HT1080 (cell line): ENCODE measurements around the gene ARL6IP5. TPM values are rescaled to one million over a fixed set of nuclear protein-coding genes. Genes with fewer than 3 reads are reported as not detected.
A peak's percentile ranks its signal among the peaks of the same experiment; 100 is the strongest.

Experiments
- DNase-seq: peaks from one replicate; pipeline ENCODE4 v3.0.0-alpha.2; 2015; ENCODE audit warnings: low read depth
- total RNA-seq: library from RNA; depleted of rRNA; stranded (reverse); fragments of >200 nt; shearing (Covaris generic); gene quantifications from 2 replicates; pipeline ENCODE4 v1.2.3, GENCODE V29; 2014

Gene ARL6IP5
- total RNA-seq, 1 experiment from 2014 or later, result 43.5 TPM

GRCh38 chr3:69085833-69086722 lies 1.3 kb downstream of the ARL6IP5 start:
- DNase-seq, result peak; percentile 92

- no peak for DNase-seq
These were observed 2.5 kb downstream of the ARL6IP5 start for GRCh38 chr3:69087030-69087791.

DNA sequence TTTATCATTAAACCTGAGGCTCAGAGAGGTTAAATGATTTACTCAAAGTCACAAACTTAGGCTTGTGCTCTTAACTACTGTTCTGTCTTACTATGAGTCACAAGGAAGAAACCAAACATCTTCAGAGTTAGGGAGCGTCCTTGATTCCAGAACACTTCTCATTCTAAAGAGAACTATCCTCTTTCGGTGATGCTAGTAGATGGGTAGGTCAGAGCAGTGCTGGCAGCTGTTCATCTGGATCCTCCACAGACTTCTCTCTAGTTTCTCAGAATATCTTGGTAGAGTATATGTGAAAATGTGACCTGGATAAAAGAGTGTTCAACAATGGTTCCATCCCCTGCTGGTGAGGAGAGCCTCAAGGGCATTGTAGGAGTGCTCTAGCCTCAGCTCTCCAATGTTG lies 3.3 kb downstream of the ARL6IP5 start:
- DNase-seq, result peak; percentile 31

GRCh38 chr3:69090021-69090420 lies 5.3 kb downstream of the ARL6IP5 start:
- peak; percentile 66 for DNase-seq

DNA sequence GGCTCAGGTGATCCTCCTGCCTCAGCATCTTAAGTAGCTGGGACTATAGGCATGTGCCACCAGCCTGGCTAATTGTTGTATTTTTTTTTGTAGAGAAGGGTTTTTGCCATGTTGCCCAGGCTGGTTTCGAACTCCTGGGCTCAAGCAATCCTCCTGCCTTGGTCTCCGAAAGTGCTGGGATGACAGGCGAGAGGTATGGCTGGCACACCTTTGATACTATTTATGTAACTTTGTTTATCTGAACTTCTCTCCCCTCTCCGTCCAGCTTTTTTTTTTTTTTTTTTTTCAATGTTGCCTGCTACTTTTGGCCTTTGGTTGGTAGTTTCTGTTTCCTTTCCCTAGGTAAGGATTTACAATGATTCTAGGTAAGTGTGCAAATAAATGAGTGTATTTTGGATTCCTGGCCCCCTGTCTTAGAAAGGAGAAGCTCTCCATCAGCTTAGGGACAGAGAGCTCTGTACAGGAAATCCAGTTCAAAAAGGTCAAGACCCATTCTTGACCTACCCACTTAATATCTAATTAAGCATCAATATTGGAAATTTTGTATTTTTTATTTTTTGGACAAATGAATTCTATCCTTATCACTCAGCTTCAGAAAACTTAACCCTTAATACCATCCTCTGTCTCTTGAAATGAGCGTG lies 6.8 kb downstream of the ARL6IP5 start:
- no peak for DNase-seq

DNA sequence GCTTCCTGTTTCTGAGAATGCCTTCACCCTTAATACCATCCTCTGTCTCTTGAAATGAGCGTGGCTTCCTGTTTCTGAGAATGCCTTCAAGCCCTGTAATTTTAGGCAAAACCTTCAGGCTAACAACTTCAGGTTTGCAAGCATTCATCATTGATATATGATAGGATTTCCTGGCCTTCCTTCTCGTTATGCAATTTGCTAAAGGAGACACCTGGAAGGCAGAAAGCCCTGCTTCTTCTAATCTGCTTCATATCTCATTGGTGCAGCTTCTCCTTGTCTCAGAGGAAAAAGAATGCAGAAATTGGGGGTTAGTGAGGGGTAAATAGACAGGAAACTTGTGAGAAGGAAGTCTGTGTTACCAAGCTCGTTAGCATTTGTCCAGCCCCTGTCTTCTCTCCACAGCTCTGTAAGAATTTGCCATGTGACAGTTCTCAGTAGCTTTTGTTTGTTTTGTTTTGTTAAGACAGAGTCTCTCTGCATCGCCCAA lies 7.3 kb downstream of the ARL6IP5 start:
- DNase-seq, result no peak

- peak; percentile 63 for DNase-seq
These were observed 9.9 kb downstream of the ARL6IP5 start for GRCh38 chr3:69094467-69095205.

- no peak for DNase-seq
These were observed 10.9 kb downstream of the ARL6IP5 start for GRCh38 chr3:69095636-69096035.

DNA sequence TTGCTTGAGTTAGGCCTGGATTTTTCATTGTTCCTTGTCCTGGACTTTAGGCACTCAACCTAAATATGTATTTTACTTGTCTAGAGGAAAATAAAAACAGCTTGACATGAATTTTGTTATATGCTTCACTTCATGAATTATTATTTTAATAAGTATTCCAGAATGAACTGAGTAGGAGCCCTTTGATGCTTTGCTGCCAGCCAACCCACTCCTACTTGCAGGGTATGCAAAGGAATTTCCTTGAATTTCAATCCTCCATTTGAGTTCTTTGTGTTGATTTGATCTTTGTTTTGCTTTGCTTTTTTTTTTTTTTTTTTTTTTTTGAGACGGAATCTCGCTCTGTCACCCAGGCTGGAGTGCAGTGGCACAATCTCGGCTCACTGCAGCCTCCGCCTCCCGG lies 11.6 kb downstream of the ARL6IP5 start:
- DNase-seq, result no peak

- no peak for DNase-seq
These were observed 12.8 kb downstream of the ARL6IP5 start for GRCh38 chr3:69097407-69098086.

GRCh38 chr3:69099576-69099975 lies 14.8 kb downstream of the ARL6IP5 start:
- DNase-seq, result no peak

DNA sequence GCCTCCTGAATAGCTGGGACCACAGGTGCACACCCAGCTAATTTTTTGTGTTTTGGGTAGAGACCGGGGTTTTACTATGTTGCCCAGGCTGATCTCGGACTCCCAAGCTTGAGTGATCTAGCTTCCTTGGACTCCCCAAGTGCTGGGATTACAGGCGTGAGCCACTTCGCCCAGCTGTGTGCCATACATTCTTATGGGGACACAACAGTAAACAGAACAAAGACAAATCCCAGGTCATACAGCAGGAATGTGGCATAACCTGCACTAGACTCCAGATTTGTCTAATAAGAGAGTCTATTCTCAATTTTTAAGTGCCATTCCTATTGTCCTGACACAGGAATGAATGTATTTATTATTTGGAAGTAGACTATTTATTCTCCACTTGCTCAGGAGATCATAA lies 17.6 kb downstream of the ARL6IP5 start:
- no peak for DNase-seq

DNA sequence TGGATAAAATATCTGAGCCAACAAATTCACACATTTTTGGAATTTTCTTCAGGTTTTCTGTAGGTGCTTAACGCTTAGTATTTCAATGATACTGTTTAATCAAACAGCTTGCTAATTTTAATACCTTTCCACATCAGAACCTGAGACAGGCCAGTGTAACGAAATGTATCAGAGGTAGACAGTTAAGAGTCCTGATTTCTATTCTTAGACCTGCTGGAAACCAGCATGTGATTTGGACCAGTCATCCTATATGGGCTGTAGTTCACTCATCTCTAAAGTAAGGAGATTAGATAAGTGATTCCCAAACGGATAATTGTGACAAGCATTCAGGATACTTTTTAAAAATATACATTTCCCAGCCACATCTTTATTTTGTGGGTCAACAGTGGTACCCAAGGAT lies 18.4 kb downstream of the ARL6IP5 start:
- DNase-seq, result no peak

GRCh38 chr3:69104586-69104985 lies 19.8 kb downstream of the ARL6IP5 start:
- no peak for DNase-seq

DNA sequence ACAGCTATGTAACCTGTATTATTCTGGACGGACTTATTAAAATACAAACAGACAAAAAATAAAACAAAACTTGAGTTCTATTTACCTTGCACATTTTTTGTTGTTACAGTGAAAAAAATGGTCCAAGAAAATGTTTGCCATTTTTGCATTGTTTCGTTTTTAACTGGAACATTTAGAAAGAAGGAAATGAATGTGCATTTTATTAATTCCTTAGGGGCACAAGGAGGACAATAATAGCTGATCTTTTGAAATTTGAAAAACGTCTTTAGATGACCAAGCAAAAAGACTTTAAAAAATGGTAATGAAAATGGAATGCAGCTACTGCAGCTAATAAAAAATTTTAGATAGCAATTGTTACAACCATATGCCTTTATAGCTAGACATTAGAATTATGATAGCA lies 20.6 kb downstream of the ARL6IP5 start:
- DNase-seq, result no peak

GRCh38 chr3:69107841-69108240 lies 23.1 kb downstream of the ARL6IP5 start:
- DNase-seq, result no peak

DNA sequence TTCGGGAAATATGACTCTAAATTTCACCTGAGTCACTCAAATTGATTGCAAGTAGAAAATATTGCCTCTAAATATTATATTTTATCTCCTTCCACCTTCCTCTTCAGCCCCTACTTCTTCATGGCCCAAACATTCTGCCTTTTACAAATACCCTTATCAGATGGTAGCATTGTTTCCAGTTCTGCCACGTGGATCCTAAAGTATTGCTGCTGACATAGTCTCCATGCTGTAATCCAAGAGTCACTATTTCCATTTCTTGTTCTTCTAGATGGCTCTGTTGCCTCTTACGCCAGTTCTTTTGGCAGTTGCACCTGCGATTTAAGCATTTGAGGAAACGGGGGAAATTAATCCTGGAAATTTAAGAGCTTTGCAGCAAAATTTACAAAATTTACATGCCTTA lies 24.1 kb downstream of the ARL6IP5 start:
- no peak for DNase-seq

GRCh38 chr3:69110941-69111546 lies 26.3 kb downstream of the ARL6IP5 start:
- DNase-seq, result no peak

- no peak for DNase-seq
These were observed 28.8 kb downstream of the ARL6IP5 start for GRCh38 chr3:69113536-69113935.

- peak; percentile 21 for DNase-seq
These were observed 31.0 kb downstream of the ARL6IP5 start for GRCh38 chr3:69115731-69116130.
